Measurements from ENCODE around the gene SLBP.

DNA sequence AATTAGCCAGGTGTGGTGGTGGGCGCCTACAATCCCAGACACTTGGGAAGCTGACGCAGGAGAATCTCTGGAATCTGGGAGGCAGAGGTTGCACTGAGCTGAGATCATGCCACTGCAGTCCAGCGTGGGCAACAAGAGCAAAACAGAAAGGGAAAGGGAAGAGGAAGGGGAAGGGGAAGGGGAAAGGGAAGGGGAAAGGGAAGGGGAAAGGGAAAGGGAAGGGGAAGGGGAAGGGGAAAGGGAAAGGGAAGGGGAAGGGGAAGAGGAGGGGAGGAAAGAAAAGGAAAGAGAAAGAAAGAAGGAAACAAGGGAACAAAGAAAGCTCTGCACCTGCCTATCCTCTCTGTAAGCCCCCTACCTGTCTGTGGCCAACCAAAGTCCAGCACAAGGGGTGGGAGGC lies 63.2 kb downstream of the SLBP start:
- TF ChIP-seq, protein P1, sequence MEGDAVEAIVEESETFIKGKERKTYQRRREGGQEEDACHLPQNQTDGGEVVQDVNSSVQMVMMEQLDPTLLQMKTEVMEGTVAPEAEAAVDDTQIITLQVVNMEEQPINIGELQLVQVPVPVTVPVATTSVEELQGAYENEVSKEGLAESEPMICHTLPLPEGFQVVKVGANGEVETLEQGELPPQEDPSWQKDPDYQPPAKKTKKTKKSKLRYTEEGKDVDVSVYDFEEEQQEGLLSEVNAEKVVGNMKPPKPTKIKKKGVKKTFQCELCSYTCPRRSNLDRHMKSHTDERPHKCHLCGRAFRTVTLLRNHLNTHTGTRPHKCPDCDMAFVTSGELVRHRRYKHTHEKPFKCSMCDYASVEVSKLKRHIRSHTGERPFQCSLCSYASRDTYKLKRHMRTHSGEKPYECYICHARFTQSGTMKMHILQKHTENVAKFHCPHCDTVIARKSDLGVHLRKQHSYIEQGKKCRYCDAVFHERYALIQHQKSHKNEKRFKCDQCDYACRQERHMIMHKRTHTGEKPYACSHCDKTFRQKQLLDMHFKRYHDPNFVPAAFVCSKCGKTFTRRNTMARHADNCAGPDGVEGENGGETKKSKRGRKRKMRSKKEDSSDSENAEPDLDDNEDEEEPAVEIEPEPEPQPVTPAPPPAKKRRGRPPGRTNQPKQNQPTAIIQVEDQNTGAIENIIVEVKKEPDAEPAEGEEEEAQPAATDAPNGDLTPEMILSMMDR (IDR thresholded peaks at IDR 0.05) = no peak
- no peak for TF ChIP-seq POLR2AphosphoS5 (IDR thresholded peaks at IDR 0.05)
